Upper lobe of left lung (tissue), 6 donors: Measurements from ENCODE around the gene KRT81. TPM values are rescaled to one million over a fixed set of nuclear protein-coding genes. Genes with fewer than 3 reads are reported as not detected.

Experiments used
- ATAC-seq, 2 donors: fragments of 200-7000 bp; cut with Tn5 transposase; one replicate each; pipeline ENCODE4 v1.9.1; 2022; ENCODE audit warnings: mild to moderate bottlenecking in 2 of 2, moderate library complexity in 2 of 2; ENCODE audit not compliant: low FRiP score in 2 of 2
- DNase-seq, 2 donors: peaks; one replicate each; pipeline ENCODE4 v3.0.0-alpha.2; 2019 to 2020
- H3K27ac ChIP-seq, 4 donors: fragments of 200-600 bp; sonication (generic); one replicate each; pipeline ENCODE4 v1.5.1; 2016 to 2019
- H3K27me3 ChIP-seq, 4 donors: fragments of 200-600 bp; sonication (generic); one replicate each; pipeline ENCODE4 v1.5.1; 2017 to 2019
- H3K36me3 ChIP-seq, 4 donors: fragments of 200-600 bp; sonication (generic); one replicate each; pipeline ENCODE4 v1.5.1; 2016 to 2019
- H3K4me1 ChIP-seq, 4 donors: fragments of 200-600 bp; sonication (generic); one replicate each; pipeline ENCODE4 v1.5.1; 2018 to 2019
- H3K4me3 ChIP-seq, 4 donors: fragments of 200-600 bp; sonication (generic); one replicate each; pipeline ENCODE4 v1.5.1; 2017 to 2019; ENCODE audit warnings: mild to moderate bottlenecking in 2 of 4, moderate library complexity in 1 of 4
- H3K9me3 ChIP-seq, 4 donors: fragments of 200-600 bp; sonication (generic); one replicate each; pipeline ENCODE4 v1.5.1; 2018 to 2019
- CTCF ChIP-seq, 6 experiments: fragments of 450-650 bp in 4 of 6; fragments of 200-600 bp in 2 of 6; sonication (generic) in 2 of 6; IDR thresholded peaks; one replicate each; pipeline ENCODE4 v1.5.1; 2016 to 2019; ENCODE audit warnings: antibody characterized with exemption in 6 of 6
- EP300 ChIP-seq, 4 donors: sonication (generic); formaldehyde crosslinking; IDR thresholded peaks; one replicate each; pipeline ENCODE4 v1.5.1; 2017; ENCODE audit warnings: antibody characterized with exemption in 4 of 4, control low read depth in 2 of 4
- POLR2A ChIP-seq, 4 donors: fragments of 450-650 bp; IDR thresholded peaks; one replicate each; pipeline ENCODE4 v1.5.1; 2016 to 2017; ENCODE audit warnings: antibody characterized with exemption in 4 of 4, mild to moderate bottlenecking in 2 of 4
- POLR2AphosphoS5 ChIP-seq, 2 donors: sonication (generic); formaldehyde crosslinking; IDR thresholded peaks; one replicate each; pipeline ENCODE4 v1.5.1; 2017; ENCODE audit warnings: antibody characterized with exemption in 2 of 2
- WGBS, 2 donors: methylation state at CpG; one replicate each; pipeline ENCODE4 v1.1.5; 2017 to 2018; 5-methylcytosine and 5-hydroxymethylcytosine counted together
- total RNA-seq, 6 donors: library from RNA; depleted of rRNA in 4 of 6; stranded (reverse); fragments of >200 nt in 4 of 6; gene quantifications; one replicate each; pipeline versions ENCODE4 v1.1.0 to v1.2.1, GENCODE V29; 2016 to 2021
- donor health status: DM: no; HTN: no; CAD: no; lungs with moderate emphysema.
- donor health status: DM: no; HTN: yes; CAD: no; lungs with severe emphysema.

KRT81 gene
- total RNA-seq, 6 donors from 2014 or later, result 0.39 to 1.4 (median 0.52) TPM; not detected in 2

GRCh38 chr12:52245962-52246569, 45.3 kb downstream of the KRT81 start:
- peaks cover 0 to 5% (median 2%) of the 10 kb centered on the region in 4 donors for H3K27me3 ChIP-seq
- no peak for DNase-seq
- H3K36me3 ChIP-seq, result peaks cover 0 to 19% (median 3%) of the 10 kb centered on the region in 4 donors
- ATAC-seq, result no peak
- peaks cover 14 to 52% (median 29%) of the 10 kb centered on the region in 4 donors for H3K4me1 ChIP-seq
- no peak for TF ChIP-seq POLR2AphosphoS5 (IDR thresholded peaks at IDR 0.05)
- no peak overlapping the region for H3K4me3 ChIP-seq
- peak overlapping the region in 3 of 4 donors; percentile 35 to 71 (median 64) for H3K27ac ChIP-seq
- WGBS, 2 donors, result 74 to 75% methylated on average over 7 of the region's 7 CpGs
- no peaks in the 10 kb centered on the region for H3K9me3 ChIP-seq

GRCh38 chr12:52245259-52245961, 45.9 kb downstream of the KRT81 start:
- no peak overlapping the region for H3K4me3 ChIP-seq
- peaks cover 0 to 19% (median 3%) of the 10 kb centered on the region in 4 donors for H3K36me3 ChIP-seq
- TF ChIP-seq CTCF (IDR thresholded peaks at IDR 0.05), result no peak
- peak in 1 of 2 donors; percentile 49 for TF ChIP-seq POLR2AphosphoS5 (IDR thresholded peaks at IDR 0.05)
- no peak for ATAC-seq
- H3K9me3 ChIP-seq, result no peaks in the 10 kb centered on the region
- H3K27ac ChIP-seq, result peak overlapping the region in 1 of 4 donors; percentile 64
- peak in 1 of 2 donors; percentile 78 for DNase-seq
- peaks cover 0 to 4% (median 1%) of the 10 kb centered on the region in 4 donors for H3K27me3 ChIP-seq
- peaks cover 14 to 52% (median 28%) of the 10 kb centered on the region in 4 donors for H3K4me1 ChIP-seq
- WGBS, 2 donors, result 86% methylated on average over 14 to 18 of the region's 20 CpGs

- TF ChIP-seq POLR2AphosphoS5 (IDR thresholded peaks at IDR 0.05) (no peak), CTCF (IDR thresholded peaks at IDR 0.05) (no peak), POLR2A (IDR thresholded peaks at IDR 0.05) (no peak), EP300 (IDR thresholded peaks at IDR 0.05) (no peak)
- H3K36me3 ChIP-seq, result peaks cover 0 to 19% (median 3%) of the 10 kb centered on the region in 4 donors
- no peak overlapping the region for H3K4me3 ChIP-seq
- 44 to 80% methylated on average over 1 to 3 of the region's 3 CpGs for WGBS, 2 donors
- H3K9me3 ChIP-seq, result no peaks in the 10 kb centered on the region
- peaks cover 14 to 54% (median 24%) of the 10 kb centered on the region in 4 donors for H3K4me1 ChIP-seq
- no peaks in the 10 kb centered on the region for H3K27me3 ChIP-seq
- ATAC-seq (peak in 1 of 2 donors; percentile 1), DNase-seq (no peak)
- peak overlapping the region; percentile 55 to 81 (median 68) for H3K27ac ChIP-seq
Observed at GRCh38 chr12:52244615-52244994, 46.7 kb downstream of the KRT81 start.

- H3K27me3 ChIP-seq, result no peaks in the 10 kb centered on the region
- TF ChIP-seq POLR2AphosphoS5 (IDR thresholded peaks at IDR 0.05) (peak in 1 of 2 donors; percentile 56), CTCF (IDR thresholded peaks at IDR 0.05) (no peak), POLR2A (IDR thresholded peaks at IDR 0.05) (peak in 1 of 4 donors; percentile 18), EP300 (IDR thresholded peaks at IDR 0.05) (peak in 1 of 4 donors; percentile 76)
- ATAC-seq (peak; percentile 72 to 91), DNase-seq (peak; percentile 68 to 93)
- H3K27ac ChIP-seq, result peak overlapping the region; percentile 64 to 81 (median 68)
- no peaks in the 10 kb centered on the region for H3K9me3 ChIP-seq
- peaks cover 14 to 58% (median 26%) of the 10 kb centered on the region in 4 donors for H3K4me1 ChIP-seq
- H3K4me3 ChIP-seq, result no peak overlapping the region
- H3K36me3 ChIP-seq, result peaks cover 0 to 19% (median 3%) of the 10 kb centered on the region in 4 donors
- WGBS, 2 donors, result 26 to 41% methylated on average over 9 to 12 of the region's 12 CpGs
Observed at GRCh38 chr12:52243856-52244614, 47.3 kb downstream of the KRT81 start.
